HG02588 (cell line): ENCODE data around the gene HOXB3.
"Not testable (repeated sequence)": the region's sequence is repeated elsewhere in the genome, so short reads cannot be mapped to it uniquely, and the experiment has no call there.

ENCODE experiments used
- ATAC-seq: cut with Tn5 transposase; IDR thresholded peaks from one replicate; pipeline ENCODE4 v1.9.1; 2021; ENCODE audit warnings: mild to moderate bottlenecking, moderate library complexity; ENCODE audit not compliant: unreplicated experiment

Gene HOXB3

DNA sequence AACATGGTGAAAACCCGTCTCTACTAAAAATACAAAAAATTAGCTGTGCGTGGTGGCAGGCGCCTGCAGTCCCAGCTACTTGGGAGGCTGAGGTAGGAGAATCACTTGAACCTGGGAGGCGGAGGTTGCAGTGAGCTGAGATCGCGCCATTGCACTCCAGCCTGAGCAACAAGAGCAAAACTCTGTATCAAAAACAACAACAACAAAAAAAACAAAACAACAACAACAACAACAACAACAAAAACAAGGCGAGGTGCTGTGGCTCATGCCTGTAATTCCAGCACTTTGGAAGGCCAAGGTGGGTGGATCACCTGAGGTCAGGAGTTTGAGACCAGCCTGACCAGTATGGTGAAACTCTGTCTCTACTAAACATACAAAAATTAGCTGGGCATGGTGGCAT, 80.3 kb downstream of the HOXB3 start:
- not testable (repeated sequence) for ATAC-seq

DNA sequence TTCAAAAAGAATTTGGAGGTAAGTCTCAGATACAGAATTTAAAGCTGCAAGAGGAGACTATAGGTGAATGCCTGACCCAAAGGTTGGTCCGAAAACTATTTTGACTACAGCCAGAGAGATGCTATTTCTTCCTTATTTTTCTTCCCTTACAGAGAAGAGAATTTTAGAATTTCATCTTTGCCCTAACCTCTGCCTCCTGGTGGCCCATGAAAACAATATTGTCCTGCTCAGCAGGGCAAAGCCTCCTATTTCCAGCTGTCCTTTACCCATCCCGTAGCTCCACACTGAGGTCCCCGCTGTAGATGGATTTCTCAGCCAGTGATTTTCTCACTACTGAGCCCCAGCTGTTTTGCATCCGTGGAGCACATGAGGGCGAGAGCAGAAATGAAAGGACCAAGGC, 83.8 kb downstream of the HOXB3 start:
- ATAC-seq = no peak

DNA sequence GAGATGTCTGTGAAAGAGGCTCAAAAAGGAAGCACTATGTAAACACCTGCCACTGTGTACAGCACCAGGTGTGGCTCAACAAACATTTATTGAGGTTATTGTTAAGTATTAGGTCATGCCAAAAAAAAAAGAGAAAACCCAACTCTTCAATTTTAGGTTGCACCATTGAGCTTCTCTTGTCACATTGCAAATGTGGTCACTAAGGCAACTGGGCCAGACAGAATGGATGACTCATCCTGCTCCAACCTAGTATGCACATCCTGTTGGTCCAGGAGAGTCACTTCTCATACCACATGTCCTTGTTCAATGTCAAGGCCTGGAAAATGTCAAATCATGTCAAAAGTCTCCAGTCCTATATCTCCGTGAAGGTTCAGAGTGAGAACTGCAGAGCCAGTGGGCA, 84.3 kb downstream of the HOXB3 start:
- ATAC-seq = peak; percentile 72

DNA sequence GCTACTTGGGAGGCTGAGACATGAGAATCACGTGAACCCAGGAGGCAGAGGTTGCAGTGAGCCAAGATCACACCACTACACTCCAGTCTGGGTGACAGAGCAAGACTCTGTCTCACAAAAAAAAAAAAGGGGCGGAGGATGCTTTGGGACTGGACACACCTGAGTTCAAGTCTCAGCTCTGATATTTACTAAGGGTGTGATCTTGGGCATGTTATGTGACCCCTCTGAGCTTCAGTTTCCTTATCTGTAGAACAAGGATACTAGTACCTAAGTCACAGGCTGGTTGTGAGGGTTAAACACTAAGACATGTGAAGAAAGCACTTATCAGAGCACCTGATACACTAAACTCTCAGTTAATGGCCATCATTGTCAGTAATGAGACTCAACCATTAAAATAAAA, 85.1 kb downstream of the HOXB3 start:
- ATAC-seq = no peak

DNA sequence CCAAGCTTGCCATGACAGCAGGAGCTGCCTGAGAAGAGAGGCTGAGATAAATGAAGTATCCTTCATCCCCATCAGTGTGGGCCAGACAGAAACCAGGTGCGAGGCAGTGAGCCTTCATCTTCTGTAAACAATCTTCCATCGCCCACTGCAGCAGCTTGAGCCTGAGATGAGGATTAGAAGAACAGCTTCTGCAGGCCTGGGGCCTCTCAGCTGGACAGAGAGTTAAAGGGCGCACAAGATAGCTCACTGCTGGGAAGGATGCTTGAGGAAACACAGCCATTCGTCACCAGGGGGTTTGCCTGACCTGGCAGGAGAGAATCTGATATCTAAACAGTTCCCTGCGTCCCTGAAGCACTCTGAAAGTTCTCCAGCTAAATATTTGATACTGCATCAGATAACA, 86.3 kb downstream of the HOXB3 start:
- no peak for ATAC-seq

DNA sequence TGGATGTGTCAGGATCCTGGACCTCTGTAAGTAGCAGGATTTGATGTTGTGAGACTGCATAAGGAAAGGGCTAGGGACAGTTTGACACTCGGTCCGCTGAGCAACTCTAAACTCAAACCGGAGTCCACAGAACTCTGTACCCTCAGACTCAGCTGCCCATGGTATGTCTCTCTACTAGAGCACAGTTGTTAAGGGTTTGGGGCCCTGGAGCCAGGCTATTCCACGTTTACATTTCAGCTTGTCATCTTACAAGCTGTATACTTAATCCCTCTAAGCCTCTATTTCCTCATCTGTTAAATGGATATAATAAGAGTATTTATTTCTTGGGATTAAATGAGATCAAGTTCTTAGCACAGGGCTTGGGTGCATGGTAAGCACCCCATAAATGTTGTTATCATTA, 87.1 kb downstream of the HOXB3 start:
- no peak for ATAC-seq

DNA sequence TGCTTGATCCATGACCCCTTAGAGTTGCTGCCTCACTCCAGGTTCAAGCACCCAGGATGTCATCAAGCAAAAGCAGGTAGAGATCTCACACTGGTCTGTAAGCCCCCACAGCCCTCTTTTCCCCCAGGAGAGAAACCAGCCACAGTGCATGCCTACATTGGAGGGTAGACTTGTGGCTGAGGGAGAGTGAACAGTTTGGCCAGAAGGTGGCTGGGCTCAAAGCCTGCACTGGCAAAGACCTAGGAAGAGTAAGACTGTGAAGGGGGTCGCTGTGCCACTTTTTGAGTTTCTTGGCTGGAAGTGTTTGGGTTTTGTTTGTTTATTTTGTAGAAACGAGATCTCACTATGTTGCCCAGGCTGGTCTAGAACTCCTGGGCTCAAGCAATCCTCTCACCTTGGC, 87.7 kb downstream of the HOXB3 start:
- ATAC-seq = no peak

DNA sequence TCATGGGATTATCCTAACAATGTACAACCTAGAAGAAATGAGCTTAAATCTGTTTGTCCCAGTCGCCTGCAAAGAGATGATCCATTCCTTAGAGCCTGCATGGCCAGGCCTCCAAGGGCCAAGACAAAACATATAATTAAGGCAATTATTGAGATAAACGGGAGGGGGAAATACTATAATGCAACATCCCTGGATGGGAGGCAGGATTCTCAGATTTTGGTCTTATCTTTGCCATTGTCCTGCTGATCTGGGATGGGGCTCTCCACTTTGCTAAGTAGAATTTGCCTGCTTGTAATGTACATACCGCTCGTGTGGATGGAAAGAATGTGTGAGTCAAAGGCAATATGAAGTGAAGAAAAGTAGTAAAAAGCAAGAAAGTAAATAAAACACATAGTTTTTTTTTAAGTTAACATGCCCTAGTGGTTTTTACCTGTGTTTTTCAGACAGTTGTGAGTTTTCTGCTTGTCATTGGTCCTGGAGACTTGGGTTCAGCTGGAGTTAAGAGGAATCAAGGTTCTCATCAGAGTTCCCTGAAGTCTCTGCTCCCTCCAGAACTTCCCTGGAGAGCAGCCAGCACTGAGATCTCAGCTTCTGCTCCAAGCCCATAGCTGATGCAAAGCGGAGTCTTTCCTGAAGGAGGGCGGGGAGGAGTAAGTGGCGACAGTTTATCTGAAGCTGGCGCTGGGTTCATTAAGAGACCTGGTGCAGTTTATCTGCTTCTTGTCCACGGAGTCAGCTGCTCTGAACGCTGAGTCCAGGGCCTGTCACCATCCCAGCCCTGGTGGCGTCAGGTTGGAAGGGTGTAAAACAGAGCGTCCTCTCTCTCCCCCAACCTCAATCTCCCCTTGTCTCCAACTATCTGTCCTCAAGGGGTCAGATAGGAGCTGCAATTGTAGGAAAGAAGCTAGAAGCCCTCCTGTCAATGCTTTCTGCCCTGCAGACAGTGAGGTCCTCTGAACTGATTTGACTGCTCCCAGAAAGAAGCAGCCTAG, 89.3 kb downstream of the HOXB3 start:
- no peak for ATAC-seq

DNA sequence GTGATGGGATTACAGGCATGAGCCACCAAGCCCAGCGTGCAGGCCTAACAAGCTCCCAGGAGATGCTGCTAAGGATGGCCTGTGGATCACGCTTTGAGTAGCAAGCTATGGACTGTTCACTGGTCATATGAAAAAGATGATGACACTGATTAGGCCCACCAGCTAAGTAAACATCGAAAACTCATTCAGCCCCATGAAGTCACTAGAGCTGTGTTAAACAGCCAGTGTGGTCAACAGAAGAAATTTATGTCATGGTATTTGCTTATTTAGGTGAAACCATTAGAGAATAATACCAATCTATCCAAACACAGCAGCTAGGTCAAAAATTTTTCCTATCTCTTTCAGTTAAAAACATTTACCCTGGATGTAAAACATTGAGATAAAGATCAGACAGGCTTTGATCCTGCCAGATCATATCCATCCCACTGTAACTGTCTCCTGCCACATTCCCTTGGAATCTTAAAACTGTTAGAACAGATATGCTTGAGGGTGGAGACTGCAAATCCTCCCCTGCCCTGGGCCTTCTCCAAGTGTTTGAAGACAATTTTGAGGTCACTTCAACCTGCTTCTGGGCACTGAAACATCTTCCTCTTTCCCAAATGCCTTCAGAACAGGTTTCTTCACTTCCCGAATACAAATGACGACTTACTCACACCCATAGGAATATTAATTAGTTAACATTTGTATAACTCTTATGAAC, 90.2 kb downstream of the HOXB3 start:
- no peak for ATAC-seq

DNA sequence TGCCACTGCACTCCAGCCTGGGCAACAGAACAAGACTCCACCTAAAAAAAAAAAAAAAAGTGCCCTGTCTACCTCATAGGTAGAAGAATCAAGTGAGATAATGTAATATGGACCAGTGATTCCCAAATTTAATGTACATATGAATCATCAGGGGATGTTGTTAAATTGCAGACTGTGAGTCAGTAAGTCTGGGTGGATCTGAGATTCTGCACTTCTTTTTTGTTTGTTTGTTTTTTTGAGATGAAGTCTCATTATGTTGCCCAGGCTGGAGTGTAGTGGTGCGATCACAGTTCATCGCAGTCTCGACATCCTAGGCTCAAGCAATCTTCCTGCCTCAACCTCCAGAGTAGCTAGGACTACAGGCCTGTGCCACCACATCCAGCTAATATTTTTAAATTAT, 90.8 kb downstream of the HOXB3 start:
- no peak for ATAC-seq
